ENCODE results near the gene ANKRD33B. TPM values are rescaled to one million over a fixed set of nuclear protein-coding genes. Genes with fewer than 3 reads are reported as not detected.

ANKRD33B gene
- total RNA-seq, 1 experiment from 2014 or later, result 6.9 TPM

DNA sequence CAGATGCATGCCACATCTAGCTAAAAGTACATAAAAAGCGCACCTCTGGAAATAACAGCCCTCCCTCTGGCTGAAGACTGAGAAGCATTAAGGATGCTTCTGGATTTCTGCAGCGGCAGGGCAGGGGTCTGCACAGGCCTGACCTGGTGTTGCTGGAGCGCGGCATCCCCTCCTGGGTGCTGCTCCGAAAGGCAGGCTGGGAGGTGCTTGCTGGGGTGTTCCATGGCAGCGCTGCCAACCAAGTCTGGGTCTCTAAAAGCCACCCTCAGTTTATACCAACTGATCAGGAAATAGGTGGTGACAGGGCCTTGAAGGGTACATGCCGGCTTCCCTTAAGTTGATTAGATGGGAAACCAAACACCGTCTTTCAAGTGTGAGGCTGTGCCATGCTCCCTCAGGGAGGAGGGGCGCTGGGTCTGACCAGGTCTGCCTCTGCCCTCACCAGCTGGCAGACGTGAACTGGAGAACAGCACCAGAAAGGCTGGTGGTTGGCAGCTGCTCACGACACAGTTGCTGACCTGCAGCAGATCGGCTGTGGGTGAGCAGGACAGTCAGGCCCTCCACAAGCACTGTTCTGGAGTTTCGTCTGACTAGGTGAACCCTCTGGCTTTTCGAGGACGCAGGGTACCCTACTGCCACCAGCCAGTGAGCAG lies 115.6 kb downstream of the ANKRD33B start:
- Histone ChIP-seq H2AFZ (ENCODE audit: low read length) (no peak overlapping the region), H3K14ac (ENCODE audit: insufficient read depth, low read length) (no peak overlapping the region), H3K27ac (ENCODE audit: insufficient read length, low read depth, low read length) (no peak overlapping the region), H3K4me2 (ENCODE audit: insufficient read depth, insufficient read length, low read length) (no peak overlapping the region), H3K23me2 (ENCODE audit: insufficient read length, low read depth, low read length, poor library complexity, severe bottlenecking) (no peaks in the 10 kb centered on the region), H2BK5ac (ENCODE audit: insufficient read length, low read length) (no peak overlapping the region), H3T11ph (ENCODE audit: low read length) (no peak overlapping the region), H3K18ac (ENCODE audit: insufficient read length, low read depth, low read length) (no peak overlapping the region), H4K20me1 (ENCODE audit: control insufficient read depth, insufficient read depth, insufficient read length) (no peaks in the 10 kb centered on the region), H3K79me2 (ENCODE audit: insufficient read depth, low read length) (no peaks in the 10 kb centered on the region), H3K4ac (ENCODE audit: low read depth, low read length) (no peak overlapping the region), H3K79me1 (ENCODE audit: insufficient read depth, low read depth, low read length, poor library complexity, severe bottlenecking) (no peaks in the 10 kb centered on the region), H3K9me3 (ENCODE audit: control insufficient read depth, low read depth, low read length) (no peaks in the 10 kb centered on the region), H3K4me1 (ENCODE audit: insufficient read depth, low read length) (no peaks in the 10 kb centered on the region), H3K56ac (ENCODE audit: insufficient read length, low read depth, low read length) (no peak overlapping the region), H2BK120ac (ENCODE audit: low read depth, low read length, poor library complexity, severe bottlenecking) (no peak overlapping the region), H4K5ac (ENCODE audit: insufficient read length, low read depth, low read length) (no peak overlapping the region), H2BK15ac (ENCODE audit: low read depth, low read length) (no peak overlapping the region), H3K27me3 (ENCODE audit: insufficient read depth, low read length) (no peaks in the 10 kb centered on the region), H4K8ac (replicated peaks; ENCODE audit: insufficient read length, low read depth, low read length) (no peak overlapping the region), H3K9ac (ENCODE audit: extremely low read depth, insufficient read length, low read length) (no peak overlapping the region), H3K23ac (ENCODE audit: insufficient read length, low read depth, low read length) (no peak overlapping the region), H2BK20ac (ENCODE audit: low read depth, low read length, poor library complexity, severe bottlenecking) (no peak overlapping the region), H4K91ac (ENCODE audit: insufficient read length, low read depth, low read length) (no peak overlapping the region), H2BK12ac (ENCODE audit: insufficient read length, low read depth, low read length) (no peak overlapping the region), H2AK5ac (ENCODE audit: insufficient read length, low read length) (no peak overlapping the region)
- H3K4me3 Mint-ChIP-seq, result no peak overlapping the region
- H3K9me3 Mint-ChIP-seq, result peaks cover 0 to 5% of the 10 kb centered on the region in 2 experiments; a peak in 1 of 5 replicates
- H3K36me3 Mint-ChIP-seq (ENCODE audit: insufficient read depth in 1 of 3, low read depth in 3 of 3), result peaks cover 8 to 42% (median 37%) of the 10 kb centered on the region in 3 experiments; a peak in 6 of 7 replicates
- no peak for DNase-seq
- no peaks in the 10 kb centered on the region; a peak in 1 of 4 replicates for H3K4me1 Mint-ChIP-seq
- WGBS (ENCODE audit: extremely low coverage, insufficient read length, low lambda C conversion rate), result no CpG with 5 or more reads among the region's 15 CpGs
- TF ChIP-seq, protein P1, sequence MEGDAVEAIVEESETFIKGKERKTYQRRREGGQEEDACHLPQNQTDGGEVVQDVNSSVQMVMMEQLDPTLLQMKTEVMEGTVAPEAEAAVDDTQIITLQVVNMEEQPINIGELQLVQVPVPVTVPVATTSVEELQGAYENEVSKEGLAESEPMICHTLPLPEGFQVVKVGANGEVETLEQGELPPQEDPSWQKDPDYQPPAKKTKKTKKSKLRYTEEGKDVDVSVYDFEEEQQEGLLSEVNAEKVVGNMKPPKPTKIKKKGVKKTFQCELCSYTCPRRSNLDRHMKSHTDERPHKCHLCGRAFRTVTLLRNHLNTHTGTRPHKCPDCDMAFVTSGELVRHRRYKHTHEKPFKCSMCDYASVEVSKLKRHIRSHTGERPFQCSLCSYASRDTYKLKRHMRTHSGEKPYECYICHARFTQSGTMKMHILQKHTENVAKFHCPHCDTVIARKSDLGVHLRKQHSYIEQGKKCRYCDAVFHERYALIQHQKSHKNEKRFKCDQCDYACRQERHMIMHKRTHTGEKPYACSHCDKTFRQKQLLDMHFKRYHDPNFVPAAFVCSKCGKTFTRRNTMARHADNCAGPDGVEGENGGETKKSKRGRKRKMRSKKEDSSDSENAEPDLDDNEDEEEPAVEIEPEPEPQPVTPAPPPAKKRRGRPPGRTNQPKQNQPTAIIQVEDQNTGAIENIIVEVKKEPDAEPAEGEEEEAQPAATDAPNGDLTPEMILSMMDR (conservative IDR thresholded peaks at IDR 0.05), result no peak
- H3K27ac Mint-ChIP-seq, result no peak overlapping the region
- H3K27me3 Mint-ChIP-seq (ENCODE audit: low read depth), result peaks cover 15% of the 10 kb centered on the region
